OCI-LY7 (cell line): ENCODE measurements around the gene CYP3A4. TPM values are rescaled to one million over a fixed set of nuclear protein-coding genes. Genes with fewer than 3 reads are reported as not detected.

Source experiments
- BruUV-seq: library from RNA; stranded (reverse); fragments of 400-500 nt; replicated peaks from 2 replicates; lab custom pipeline; 2021; lab: Mats Ljungman, UMichigan
- CTCF ChIA-PET: fragments of 300-600 bp; sonication (Branson Sonifier 250); formaldehyde crosslinking; loops from one replicate; lab custom pipeline; 2022; ENCODE audit warnings: antibody characterized with exemption; ENCODE audit not compliant: unreplicated experiment; lab: Charles Lee
- POLR2A ChIA-PET: fragments of 300-600 bp; sonication (Branson Sonifier 250); formaldehyde crosslinking; loops from one replicate; lab custom pipeline; 2022; ENCODE audit warnings: antibody characterized with exemption; lab: Charles Lee
- DNase-seq: peaks from one replicate; pipeline ENCODE4 v3.0.0-alpha.2; 2015; ENCODE audit warnings: low spot score
- H2AFZ ChIP-seq: fragments of 200-600 bp; sonication (generic), shearing (Covaris generic); 2 replicates; pipeline ENCODE4 v1.6.1; 2014; ENCODE audit warnings: mild to moderate bottlenecking, antibody characterized with exemption, low read length, moderate library complexity
- H3K27ac ChIP-seq: fragments of 200-600 bp; sonication (generic); 2 replicates; pipeline ENCODE4 v1.5.1; 2014; ENCODE audit warnings: mixed run types, low read depth, mild to moderate bottlenecking, moderate library complexity, low read length, inconsistent platforms; ENCODE audit not compliant: poor library complexity, severe bottlenecking
- H3K36me3 ChIP-seq: fragments of 200-600 bp; sonication (generic); 2 replicates; pipeline ENCODE4 v1.6.1; 2014; ENCODE audit warnings: mild to moderate bottlenecking, antibody characterized with exemption, low read length, moderate library complexity, mixed read lengths; ENCODE audit not compliant: insufficient read depth
- H3K4me1 ChIP-seq: fragments of 200-600 bp; sonication (generic); 2 replicates; pipeline ENCODE4 v1.5.1; 2014; ENCODE audit warnings: mild to moderate bottlenecking, low read length; ENCODE audit not compliant: insufficient read depth, poor library complexity, severe bottlenecking
- H3K4me2 ChIP-seq: fragments of 200-600 bp; sonication (generic); 2 replicates; pipeline ENCODE4 v1.6.1; 2014; ENCODE audit warnings: mild to moderate bottlenecking, low read length
- H3K4me3 ChIP-seq: fragments of 200-600 bp; sonication (generic); 2 replicates; pipeline ENCODE4 v1.5.1; 2014; ENCODE audit warnings: mild to moderate bottlenecking, low read depth, low read length; ENCODE audit not compliant: poor library complexity, severe bottlenecking
- H3K79me2 ChIP-seq: fragments of 200-600 bp; sonication (generic); 2 replicates; pipeline ENCODE4 v1.6.1; 2016; ENCODE audit warnings: low read depth, mild to moderate bottlenecking, low read length, moderate library complexity, mixed read lengths; ENCODE audit not compliant: insufficient read depth
- H3K9me2 ChIP-seq: fragments of 200-600 bp; sonication (generic); 2 replicates; pipeline ENCODE4 v1.6.1; 2016; ENCODE audit warnings: mild to moderate bottlenecking, low read length, mixed read lengths; ENCODE audit not compliant: insufficient read depth
- H3K9me3 ChIP-seq: fragments of 200-600 bp; sonication (generic); 2 replicates; pipeline ENCODE4 v1.6.1; 2014; ENCODE audit warnings: mild to moderate bottlenecking, mixed run types, low read length, mixed read lengths
- H4K20me1 ChIP-seq: fragments of 200-600 bp; sonication (generic); 2 replicates; pipeline ENCODE4 v1.6.1; 2014; ENCODE audit warnings: mild to moderate bottlenecking, antibody characterized with exemption, low read length, moderate library complexity, mixed read lengths; ENCODE audit not compliant: insufficient read depth
- EZH2phosphoT487 ChIP-seq: fragments of 200-600 bp; sonication (generic); IDR thresholded peaks from 2 replicates; pipeline ENCODE4 v1.6.1; 2018; ENCODE audit warnings: low read depth, borderline replicate concordance, mild to moderate bottlenecking, mixed run types, antibody characterized with exemption, low read length, moderate library complexity, mixed read lengths
- intact Hi-C: fragments of 100-400 bp; cut with micrococcal nuclease; formaldehyde crosslinking; loops from one replicate; pipeline ENCODE4 v1.10.0; 2022; ENCODE audit not compliant: unreplicated experiment
- total RNA-seq, 2 experiments: library from RNA; depleted of rRNA in 1 of 2; stranded (reverse); fragments of >200 nt in 1 of 2; shearing (Covaris generic) in 1 of 2; gene quantifications; 2 replicates each; pipeline ENCODE4 v1.2.3, GENCODE V29; 2014 to 2022
- TF ChIP-seq, protein P1 (sequence below): fragments of 200-600 bp; sonication (generic); conservative IDR thresholded peaks from 2 replicates; pipeline ENCODE4 v1.5.1; 2014; ENCODE audit warnings: mild to moderate bottlenecking, antibody characterized with exemption, low read length, moderate library complexity, mixed read lengths

CYP3A4 gene
- total RNA-seq, 2 experiments from 2014 or later: not detected

GRCh38 chr7:99829524-99830160 lies 45.7 kb upstream of the CYP3A4 start:
- Histone ChIP-seq H3K4me3 (no peak overlapping the region), H3K9me3 (no peaks in the 10 kb centered on the region), H3K79me2 (no peaks in the 10 kb centered on the region), H3K9me2 (no peaks in the 10 kb centered on the region), H3K4me1 (no peaks in the 10 kb centered on the region), H3K27ac (no peak overlapping the region), H2AFZ (no peak overlapping the region), H4K20me1 (no peaks in the 10 kb centered on the region), H3K36me3 (no peaks in the 10 kb centered on the region), H3K4me2 (no peak overlapping the region)
- BruUV-seq: no TSS peak
- intact Hi-C loops: no loop called here
- POLR2A ChIA-PET: interaction anchor here (1.1 to 1.6 kb wide), 3 partner anchors 10 to 86 kb away, joined by 3 to 4 read pairs (median 3); no protein-coding TSS in a partner anchor
- TF ChIP-seq, protein P1, sequence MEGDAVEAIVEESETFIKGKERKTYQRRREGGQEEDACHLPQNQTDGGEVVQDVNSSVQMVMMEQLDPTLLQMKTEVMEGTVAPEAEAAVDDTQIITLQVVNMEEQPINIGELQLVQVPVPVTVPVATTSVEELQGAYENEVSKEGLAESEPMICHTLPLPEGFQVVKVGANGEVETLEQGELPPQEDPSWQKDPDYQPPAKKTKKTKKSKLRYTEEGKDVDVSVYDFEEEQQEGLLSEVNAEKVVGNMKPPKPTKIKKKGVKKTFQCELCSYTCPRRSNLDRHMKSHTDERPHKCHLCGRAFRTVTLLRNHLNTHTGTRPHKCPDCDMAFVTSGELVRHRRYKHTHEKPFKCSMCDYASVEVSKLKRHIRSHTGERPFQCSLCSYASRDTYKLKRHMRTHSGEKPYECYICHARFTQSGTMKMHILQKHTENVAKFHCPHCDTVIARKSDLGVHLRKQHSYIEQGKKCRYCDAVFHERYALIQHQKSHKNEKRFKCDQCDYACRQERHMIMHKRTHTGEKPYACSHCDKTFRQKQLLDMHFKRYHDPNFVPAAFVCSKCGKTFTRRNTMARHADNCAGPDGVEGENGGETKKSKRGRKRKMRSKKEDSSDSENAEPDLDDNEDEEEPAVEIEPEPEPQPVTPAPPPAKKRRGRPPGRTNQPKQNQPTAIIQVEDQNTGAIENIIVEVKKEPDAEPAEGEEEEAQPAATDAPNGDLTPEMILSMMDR: no peak
- no peak for TF ChIP-seq EZH2phosphoT487
- DNase-seq: no peak
- CTCF ChIA-PET: no interaction called here

DNA sequence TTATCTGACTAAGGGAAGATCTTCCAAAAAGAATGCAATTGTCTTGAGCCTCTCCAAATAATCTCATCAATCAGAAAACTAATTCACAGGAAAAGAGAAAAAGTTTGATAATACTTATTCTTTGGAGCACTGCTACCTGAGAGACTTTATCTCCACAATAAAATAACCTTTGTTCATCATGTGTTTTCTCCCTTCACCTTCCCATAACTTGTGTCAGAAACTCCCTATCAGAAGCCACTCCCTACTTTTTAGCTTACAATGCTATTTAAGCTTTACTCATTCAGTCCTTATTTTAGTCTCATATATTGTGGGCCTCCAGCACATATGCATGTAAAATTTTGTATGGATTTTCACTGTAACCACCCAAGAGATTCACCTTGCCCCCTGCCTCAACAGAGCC lies 44.8 kb upstream of the CYP3A4 start:
- no peaks in the 10 kb centered on the region for H3K79me2 ChIP-seq
- H3K9me2 ChIP-seq: no peaks in the 10 kb centered on the region
- no peaks in the 10 kb centered on the region for H3K36me3 ChIP-seq
- no peak overlapping the region for H3K4me2 ChIP-seq
- CTCF ChIA-PET: no interaction called here
- BruUV-seq: no TSS peak
- H2AFZ ChIP-seq: no peak overlapping the region
- no peaks in the 10 kb centered on the region for H4K20me1 ChIP-seq
- no peak for DNase-seq
- intact Hi-C loops: no loop called here
- H3K4me3 ChIP-seq: no peak overlapping the region
- H3K4me1 ChIP-seq: no peaks in the 10 kb centered on the region
- no peak overlapping the region for H3K27ac ChIP-seq
- no peaks in the 10 kb centered on the region for H3K9me3 ChIP-seq
- POLR2A ChIA-PET: interaction anchor here (1.6 kb wide), 1 partner anchor 10 kb away, joined by 4 read pairs; no protein-coding TSS in a partner anchor
- no peak for TF ChIP-seq EZH2phosphoT487
- TF ChIP-seq, protein P1: no peak
